Type B pancreatic cell (in vitro differentiated cells): ENCODE results near the gene ACVR1B. TPM values are rescaled to one million over a fixed set of nuclear protein-coding genes. Genes with fewer than 3 reads are reported as not detected.

ENCODE experiments used
- DNase-seq: peaks from one replicate; pipeline ENCODE4 v3.0.0; 2021; ENCODE audit warnings: mixed read lengths; ENCODE audit not compliant: unreplicated experiment; ENCODE audit errors: extremely low spot score
- H3K27ac Mint-ChIP-seq: 2 replicates; pipeline ENCODE4 v1.8.0; 2021; ENCODE audit warnings: mild to moderate bottlenecking, mixed read lengths
- H3K27me3 Mint-ChIP-seq: 2 replicates; pipeline ENCODE4 v1.8.0; 2021; ENCODE audit warnings: mixed read lengths
- H3K36me3 Mint-ChIP-seq: 2 replicates; pipeline ENCODE4 v1.8.0; 2021; ENCODE audit warnings: mixed read lengths
- H3K4me1 Mint-ChIP-seq: one replicate; pipeline ENCODE4 v1.8.0; 2021; ENCODE audit warnings: mixed read lengths; ENCODE audit not compliant: unreplicated experiment
- H3K4me3 Mint-ChIP-seq: 2 replicates; pipeline ENCODE4 v1.8.0; 2021; ENCODE audit warnings: mild to moderate bottlenecking, mixed read lengths
- H3K9me3 Mint-ChIP-seq: 2 replicates; pipeline ENCODE4 v1.8.0; 2021; ENCODE audit warnings: mixed read lengths
- CTCF ChIP-seq: fragments of 200-600 bp; sonication (generic); conservative IDR thresholded peaks from 2 replicates; pipeline ENCODE4 v1.5.0; 2021; ENCODE audit warnings: antibody characterized with exemption, mild to moderate bottlenecking
- total RNA-seq: library from RNA; stranded (reverse); gene quantifications from 2 replicates; pipeline ENCODE4 v1.2.1, GENCODE V29; 2021; ENCODE audit warnings: low replicate concordance

Gene ACVR1B
- total RNA-seq, 1 donor from 2014 or later = 36.1 TPM

GRCh38 chr12:51942501-51943000, 8.9 kb upstream of the ACVR1B start:
- H3K4me1 Mint-ChIP-seq = peaks cover 21% of the 10 kb centered on the region
- peaks cover 12% of the 10 kb centered on the region for H3K27me3 Mint-ChIP-seq
- H3K9me3 Mint-ChIP-seq = no peaks in the 10 kb centered on the region
- H3K36me3 Mint-ChIP-seq = peaks cover 4% of the 10 kb centered on the region
- no peak overlapping the region for H3K4me3 Mint-ChIP-seq
- TF ChIP-seq CTCF = no peak
- no peak for DNase-seq
- H3K27ac Mint-ChIP-seq = no peak overlapping the region

- Mint-ChIP-seq H3K4me3 (no peak overlapping the region), H3K4me1 (peaks cover 19% of the 10 kb centered on the region), H3K36me3 (peaks cover 4% of the 10 kb centered on the region), H3K9me3 (no peaks in the 10 kb centered on the region), H3K27ac (no peak overlapping the region), H3K27me3 (peaks cover 18% of the 10 kb centered on the region)
- DNase-seq = no peak
- no peak for TF ChIP-seq CTCF
These were observed 8.2 kb upstream of the ACVR1B start for GRCh38 chr12:51943346-51943745.

- H3K36me3 Mint-ChIP-seq = peaks cover 4% of the 10 kb centered on the region
- H3K27ac Mint-ChIP-seq = no peak overlapping the region
- peaks cover 23% of the 10 kb centered on the region for H3K27me3 Mint-ChIP-seq
- DNase-seq = no peak
- H3K4me3 Mint-ChIP-seq = no peak overlapping the region
- H3K9me3 Mint-ChIP-seq = no peaks in the 10 kb centered on the region
- peaks cover 19% of the 10 kb centered on the region for H3K4me1 Mint-ChIP-seq
- no peak for TF ChIP-seq CTCF
These were observed 6.8 kb upstream of the ACVR1B start for GRCh38 chr12:51944608-51945233.

GRCh38 chr12:51947246-51947996, 4.1 kb upstream of the ACVR1B start:
- Mint-ChIP-seq H3K4me3 (no peak overlapping the region), H3K27me3 (peaks cover 25% of the 10 kb centered on the region), H3K4me1 (peaks cover 12% of the 10 kb centered on the region), H3K36me3 (peaks cover 4% of the 10 kb centered on the region), H3K27ac (no peak overlapping the region), H3K9me3 (no peaks in the 10 kb centered on the region)
- DNase-seq = no peak
- no peak for TF ChIP-seq CTCF

GRCh38 chr12:51948066-51948465, 3.4 kb upstream of the ACVR1B start:
- peaks cover 4% of the 10 kb centered on the region for H3K36me3 Mint-ChIP-seq
- H3K9me3 Mint-ChIP-seq = no peaks in the 10 kb centered on the region
- no peak for TF ChIP-seq CTCF
- no peak for DNase-seq
- H3K27ac Mint-ChIP-seq = no peak overlapping the region
- H3K27me3 Mint-ChIP-seq = peaks cover 25% of the 10 kb centered on the region
- peaks cover 14% of the 10 kb centered on the region for H3K4me1 Mint-ChIP-seq
- no peak overlapping the region for H3K4me3 Mint-ChIP-seq
